HL-60/S4 treated with retinoic acid at 250 ng/mL for 4 days and 3 days (cell line): ENCODE data around the gene DRC1.

Experiments
- in situ Hi-C: fragments of 300-500 bp; cut with MboI; formaldehyde crosslinking; loops from 2 replicates; pipeline ENCODE4 v1.7.0; 2022; ENCODE audit warnings: low sequenced_read_pairs

DRC1 gene

GRCh38 chr2:26473796-26474195 is 72.1 kb downstream of the DRC1 start:
- in situ Hi-C loops: loop anchor here (25.0 kb wide), 2 partner anchors 236 to 511 kb away; partner anchors contain the start of genes HADHA and HADHB

GRCh38 chr2:26474261-26474785 is 72.6 kb downstream of the DRC1 start:
- in situ Hi-C loops: loop anchor here (25.0 kb wide), 2 partner anchors 237 to 512 kb away; partner anchors contain the start of genes HADHA and HADHB

- in situ Hi-C loops: no loop called here
Observed at GRCh38 chr2:26475037-26475436, 73.3 kb downstream of the DRC1 start.

GRCh38 chr2:26475832-26476501 is 74.2 kb downstream of the DRC1 start:
- in situ Hi-C loops: no loop called here

- in situ Hi-C loops: no loop called here
Observed at GRCh38 chr2:26477126-26477910, 75.6 kb downstream of the DRC1 start.

GRCh38 chr2:26477911-26478253 is 76.2 kb downstream of the DRC1 start, which contains the start of gene OTOF:
Gene OTOF, minus strand, starts transcription at chr2:26478124.
- in situ Hi-C loops: no loop called here

GRCh38 chr2:26478366-26478765 is 76.6 kb downstream of the DRC1 start:
- in situ Hi-C loops: no loop called here

GRCh38 chr2:26479131-26479788 is 77.5 kb downstream of the DRC1 start:
- in situ Hi-C loops: no loop called here

- in situ Hi-C loops: no loop called here
Observed at GRCh38 chr2:26479789-26480565, 78.3 kb downstream of the DRC1 start.

GRCh38 chr2:26480566-26481423 is 79.1 kb downstream of the DRC1 start:
- in situ Hi-C loops: no loop called here

GRCh38 chr2:26481706-26482105 is 80.0 kb downstream of the DRC1 start:
- in situ Hi-C loops: no loop called here

GRCh38 chr2:26482211-26483026 is 80.7 kb downstream of the DRC1 start:
- in situ Hi-C loops: no loop called here

GRCh38 chr2:26483027-26483326 is 81.3 kb downstream of the DRC1 start:
- in situ Hi-C loops: no loop called here

GRCh38 chr2:26483516-26483915 is 81.8 kb downstream of the DRC1 start:
- in situ Hi-C loops: no loop called here

- in situ Hi-C loops: no loop called here
Observed at GRCh38 chr2:26483957-26484565, 82.3 kb downstream of the DRC1 start.

- in situ Hi-C loops: no loop called here
Observed at GRCh38 chr2:26484579-26484978, 82.9 kb downstream of the DRC1 start.

GRCh38 chr2:26485099-26485498 is 83.4 kb downstream of the DRC1 start:
- in situ Hi-C loops: no loop called here

GRCh38 chr2:26485725-26486418 is 84.2 kb downstream of the DRC1 start:
- in situ Hi-C loops: no loop called here
